Activated CD8-positive, alpha-beta memory T cell treated with anti-CD3 and anti-CD28 coated beads for 24 hours (primary cell): ENCODE results near the gene PTGDS.

Source experiments
- DNase-seq: peaks from one replicate; pipeline ENCODE4 v3.0.0-alpha.2; 2020

The PTGDS gene

GRCh38 chr9:136974817-136975535 is 2.3 kb upstream of the PTGDS start:
- DNase-seq: no peak

- no peak for DNase-seq
Measured at GRCh38 chr9:136975644-136976043, 1.7 kb upstream of the PTGDS start.

GRCh38 chr9:136977649-136978072 is 357 bp downstream of the PTGDS start:
- DNase-seq: no peak

GRCh38 chr9:136978073-136978864 is 965 bp downstream of the PTGDS start:
- DNase-seq: peak; percentile 87

GRCh38 chr9:136978865-136979544 is 1.7 kb downstream of the PTGDS start:
- DNase-seq: no peak

- DNase-seq: no peak
Measured at GRCh38 chr9:136979769-136980587, 2.7 kb downstream of the PTGDS start.

GRCh38 chr9:136980669-136981478 is 3.6 kb downstream of the PTGDS start:
- no peak for DNase-seq

- no peak for DNase-seq
Measured at GRCh38 chr9:136981588-136982231, 4.4 kb downstream of the PTGDS start.

- DNase-seq: no peak
Measured at GRCh38 chr9:136982232-136983051, 5.1 kb downstream of the PTGDS start, which contains the start of gene LCNL1. TSS of gene LCNL1 (plus strand) at chr9:136982993. CDS start at chr9:136983587, 594 bp downstream.

GRCh38 chr9:136983167-136983566 is 5.9 kb downstream of the PTGDS start:
- no peak for DNase-seq

- DNase-seq: no peak
Measured at GRCh38 chr9:136983656-136984314, 6.5 kb downstream of the PTGDS start.

- no peak for DNase-seq
Measured at GRCh38 chr9:136984464-136985026, 7.2 kb downstream of the PTGDS start.

- DNase-seq: no peak
Measured at GRCh38 chr9:136985027-136985602, 7.8 kb downstream of the PTGDS start.

- DNase-seq: no peak
Measured at GRCh38 chr9:136985853-136986252, 8.5 kb downstream of the PTGDS start.

GRCh38 chr9:136988872-136989271 is 11.6 kb downstream of the PTGDS start:
- DNase-seq: no peak

GRCh38 chr9:136990242-136990911 is 13.1 kb downstream of the PTGDS start:
- no peak for DNase-seq

- peak; percentile 98 for DNase-seq
Measured at GRCh38 chr9:136991993-136992818, 14.9 kb downstream of the PTGDS start, which contains the start of gene PAXX. TSS of gene PAXX (plus strand) at chr9:136992422. CDS start at chr9:136992444, 22 bp downstream.
